HepG2 (cell line): ENCODE measurements around the gene BICRA. TPM values are rescaled to one million over a fixed set of nuclear protein-coding genes. Genes with fewer than 3 reads are reported as not detected.

Experiments used
- NFE2L1 ChIP-seq: sonication (generic); formaldehyde crosslinking; IDR thresholded peaks from 2 replicates; pipeline ENCODE4 v1.4.0; 2020; ENCODE audit warnings: missing genetic modification reagents, mild to moderate bottlenecking, borderline replicate concordance
- NR2F1 ChIP-seq, 2 experiments: fragments of 450-650 bp in 1 of 2; formaldehyde crosslinking in 1 of 2; IDR thresholded peaks; 2 replicates each; pipeline versions ENCODE4 v1.5.0 to v1.6.1; 2016 to 2020; ENCODE audit warnings: mild to moderate bottlenecking in 1 of 2, missing compliant biosample characterization in 1 of 2, missing genetic modification reagents in 1 of 2, moderate library complexity in 1 of 2
- ZFP36L1 ChIP-seq: sonication (generic); formaldehyde crosslinking; IDR thresholded peaks from 2 replicates; pipeline ENCODE4 v1.8.0; 2022; ENCODE audit warnings: mild to moderate bottlenecking, missing genetic modification reagents, moderate library complexity
- ZNF34 ChIP-seq: sonication (generic); formaldehyde crosslinking; IDR thresholded peaks from 2 replicates; pipeline ENCODE4 v1.4.0; 2020; ENCODE audit warnings: mild to moderate bottlenecking, missing genetic modification reagents, borderline replicate concordance
- ZNF569 ChIP-seq: sonication (generic); formaldehyde crosslinking; IDR thresholded peaks from 2 replicates; pipeline ENCODE4 v1.5.0; 2020; ENCODE audit warnings: mild to moderate bottlenecking, missing genetic modification reagents, moderate library complexity, borderline replicate concordance
- ZSCAN12 ChIP-seq: sonication (generic); formaldehyde crosslinking; IDR thresholded peaks from 2 replicates; pipeline ENCODE4 v1.9.0; 2021; ENCODE audit warnings: mild to moderate bottlenecking, missing genetic modification reagents
- polyA plus RNA-seq, 8 experiments: library from polyadenylated mRNA; depleted of rRNA in 3 of 8; stranded (reverse) in 7 of 8; unstranded in 1 of 8; fragments of >200 nt; fragmentation: Illumina TruSeq in 4 of 8; extraction: Trizol in 4 of 8; gene quantifications; 2 replicates each; pipeline versions ENCODE4 v1.2.1 to v1.2.3, GENCODE V29; 2011 to 2016; ENCODE audit warnings: low read depth in 4 of 8, missing spikeins in 1 of 8, mixed read lengths in 1 of 8; ENCODE audit not compliant: insufficient read depth in 1 of 8
- total RNA-seq, 5 experiments: library from RNA; depleted of rRNA; stranded (reverse); fragments of >200 nt; fragmentation: Illumina TruSeq; extraction: Trizol; gene quantifications; 2 replicates each; pipeline ENCODE4 v1.2.3, GENCODE V29; 2016; ENCODE audit warnings: low read depth in 1 of 5
- TF ChIP-seq, protein P1 (sequence below): sonication (generic); formaldehyde crosslinking; IDR thresholded peaks from 2 replicates; pipeline ENCODE4 v1.9.0; 2021; ENCODE audit warnings: missing genetic modification reagents, borderline replicate concordance
- TF ChIP-seq, protein P2 (sequence below): sonication (generic); formaldehyde crosslinking; IDR thresholded peaks from 2 replicates; pipeline ENCODE4 v1.4.0; 2020; ENCODE audit warnings: mild to moderate bottlenecking, missing genetic modification reagents
- TF ChIP-seq, protein P3 (sequence below): sonication (generic); formaldehyde crosslinking; IDR thresholded peaks from 2 replicates; pipeline ENCODE4 v1.4.0; 2020; ENCODE audit warnings: missing genetic modification reagents
- TF ChIP-seq, protein P4 (sequence below): sonication (generic); formaldehyde crosslinking; IDR thresholded peaks from 2 replicates; pipeline ENCODE4 v1.5.0; 2020; ENCODE audit warnings: missing genetic modification reagents
- TF ChIP-seq, protein P5 (sequence below): fragments of 450-650 bp; IDR thresholded peaks from 2 replicates; pipeline ENCODE4 v1.6.1; 2017
- TF ChIP-seq, protein P6 (sequence below): sonication (generic); formaldehyde crosslinking; IDR thresholded peaks from 2 replicates; pipeline ENCODE4 v1.4.0; 2020; ENCODE audit warnings: missing genetic modification reagents, mild to moderate bottlenecking, borderline replicate concordance
- TF ChIP-seq, protein P7 (sequence below): IDR thresholded peaks from 2 replicates; pipeline ENCODE4 v1.6.1; 2016; ENCODE audit warnings: missing compliant biosample characterization, missing genetic modification reagents, borderline replicate concordance

The BICRA gene
- total and polyA plus RNA-seq, 2 of the 13 experiments (the other 11 are each of a cell fraction or from before 2014, with no cell fraction given), result 0.55 to 0.71 TPM

DNA sequence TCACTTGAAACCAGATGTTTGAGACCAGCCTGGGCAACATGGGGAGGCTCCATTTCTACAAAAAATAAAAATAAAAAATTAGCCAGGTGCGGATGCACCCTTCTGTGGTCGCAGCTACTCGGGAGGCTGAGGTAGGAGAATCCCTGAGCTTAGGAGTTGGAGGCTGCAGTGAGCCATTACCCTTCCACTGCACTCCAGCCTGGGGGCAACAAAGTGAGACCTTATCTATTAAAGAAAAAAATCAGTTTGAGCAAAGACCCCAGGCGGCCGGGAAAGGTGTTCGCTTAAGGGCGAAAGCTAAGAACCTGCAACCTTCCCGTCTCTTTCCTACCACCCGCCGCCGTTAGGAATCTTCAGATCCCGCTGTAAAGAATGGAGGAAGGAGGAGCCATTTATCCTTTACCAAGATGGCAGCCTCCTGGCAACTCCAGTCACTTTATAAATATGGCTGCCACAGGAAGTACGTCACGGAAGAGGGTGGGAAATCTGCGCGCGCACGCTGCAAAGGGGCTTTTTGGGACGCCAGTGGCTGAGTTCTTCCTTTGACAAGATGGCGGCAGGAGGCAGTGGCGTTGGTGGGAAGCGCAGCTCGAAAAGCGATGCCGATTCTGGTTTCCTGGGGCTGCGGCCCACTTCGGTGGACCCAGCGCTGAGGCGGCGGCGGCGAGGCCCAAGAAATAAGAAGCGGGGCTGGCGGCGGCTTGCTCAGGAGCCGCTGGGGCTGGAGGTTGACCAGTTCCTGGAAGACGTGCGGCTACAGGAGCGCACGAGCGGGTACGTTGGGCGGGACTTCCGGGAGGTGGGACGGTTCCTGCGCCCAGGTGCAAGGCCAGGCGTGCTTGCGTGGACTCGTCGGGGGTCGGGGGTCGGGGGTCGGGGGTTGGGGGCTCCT, 136.3 kb downstream of the BICRA start, which contains the start of gene NOP53 (continued):
- TF ChIP-seq, protein P1, sequence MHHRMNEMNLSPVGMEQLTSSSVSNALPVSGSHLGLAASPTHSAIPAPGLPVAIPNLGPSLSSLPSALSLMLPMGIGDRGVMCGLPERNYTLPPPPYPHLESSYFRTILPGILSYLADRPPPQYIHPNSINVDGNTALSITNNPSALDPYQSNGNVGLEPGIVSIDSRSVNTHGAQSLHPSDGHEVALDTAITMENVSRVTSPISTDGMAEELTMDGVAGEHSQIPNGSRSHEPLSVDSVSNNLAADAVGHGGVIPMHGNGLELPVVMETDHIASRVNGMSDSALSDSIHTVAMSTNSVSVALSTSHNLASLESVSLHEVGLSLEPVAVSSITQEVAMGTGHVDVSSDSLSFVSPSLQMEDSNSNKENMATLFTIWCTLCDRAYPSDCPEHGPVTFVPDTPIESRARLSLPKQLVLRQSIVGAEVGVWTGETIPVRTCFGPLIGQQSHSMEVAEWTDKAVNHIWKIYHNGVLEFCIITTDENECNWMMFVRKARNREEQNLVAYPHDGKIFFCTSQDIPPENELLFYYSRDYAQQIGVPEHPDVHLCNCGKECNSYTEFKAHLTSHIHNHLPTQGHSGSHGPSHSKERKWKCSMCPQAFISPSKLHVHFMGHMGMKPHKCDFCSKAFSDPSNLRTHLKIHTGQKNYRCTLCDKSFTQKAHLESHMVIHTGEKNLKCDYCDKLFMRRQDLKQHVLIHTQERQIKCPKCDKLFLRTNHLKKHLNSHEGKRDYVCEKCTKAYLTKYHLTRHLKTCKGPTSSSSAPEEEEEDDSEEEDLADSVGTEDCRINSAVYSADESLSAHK, result no peak
- TF ChIP-seq, protein P2, sequence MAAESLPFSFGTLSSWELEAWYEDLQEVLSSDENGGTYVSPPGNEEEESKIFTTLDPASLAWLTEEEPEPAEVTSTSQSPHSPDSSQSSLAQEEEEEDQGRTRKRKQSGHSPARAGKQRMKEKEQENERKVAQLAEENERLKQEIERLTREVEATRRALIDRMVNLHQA (CRISPR knock-in tag), result no peak
- TF ChIP-seq, protein P3, sequence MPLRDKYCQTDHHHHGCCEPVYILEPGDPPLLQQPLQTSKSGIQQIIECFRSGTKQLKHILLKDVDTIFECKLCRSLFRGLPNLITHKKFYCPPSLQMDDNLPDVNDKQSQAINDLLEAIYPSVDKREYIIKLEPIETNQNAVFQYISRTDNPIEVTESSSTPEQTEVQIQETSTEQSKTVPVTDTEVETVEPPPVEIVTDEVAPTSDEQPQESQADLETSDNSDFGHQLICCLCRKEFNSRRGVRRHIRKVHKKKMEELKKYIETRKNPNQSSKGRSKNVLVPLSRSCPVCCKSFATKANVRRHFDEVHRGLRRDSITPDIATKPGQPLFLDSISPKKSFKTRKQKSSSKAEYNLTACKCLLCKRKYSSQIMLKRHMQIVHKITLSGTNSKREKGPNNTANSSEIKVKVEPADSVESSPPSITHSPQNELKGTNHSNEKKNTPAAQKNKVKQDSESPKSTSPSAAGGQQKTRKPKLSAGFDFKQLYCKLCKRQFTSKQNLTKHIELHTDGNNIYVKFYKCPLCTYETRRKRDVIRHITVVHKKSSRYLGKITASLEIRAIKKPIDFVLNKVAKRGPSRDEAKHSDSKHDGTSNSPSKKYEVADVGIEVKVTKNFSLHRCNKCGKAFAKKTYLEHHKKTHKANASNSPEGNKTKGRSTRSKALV (CRISPR knock-in tag), result 0 out of 2 replicates have a peak, but pooled peaks have one; percentile 52
- TF ChIP-seq ZNF34 (CRISPR knock-in tag), result no peak
- TF ChIP-seq NFE2L1 (CRISPR knock-in tag), result no peak
- no peak for TF ChIP-seq NR2F1 (CRISPR knock-in tag; IDR thresholded peaks at IDR 0.05)
- TF ChIP-seq ZNF569 (CRISPR knock-in tag), result no peak
- no peak for TF ChIP-seq ZFP36L1 (CRISPR knock-in tag)
- TF ChIP-seq, protein P4, sequence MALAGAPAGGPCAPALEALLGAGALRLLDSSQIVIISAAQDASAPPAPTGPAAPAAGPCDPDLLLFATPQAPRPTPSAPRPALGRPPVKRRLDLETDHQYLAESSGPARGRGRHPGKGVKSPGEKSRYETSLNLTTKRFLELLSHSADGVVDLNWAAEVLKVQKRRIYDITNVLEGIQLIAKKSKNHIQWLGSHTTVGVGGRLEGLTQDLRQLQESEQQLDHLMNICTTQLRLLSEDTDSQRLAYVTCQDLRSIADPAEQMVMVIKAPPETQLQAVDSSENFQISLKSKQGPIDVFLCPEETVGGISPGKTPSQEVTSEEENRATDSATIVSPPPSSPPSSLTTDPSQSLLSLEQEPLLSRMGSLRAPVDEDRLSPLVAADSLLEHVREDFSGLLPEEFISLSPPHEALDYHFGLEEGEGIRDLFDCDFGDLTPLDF, result no peak
- no peak for TF ChIP-seq ZSCAN12
- TF ChIP-seq, protein P5, sequence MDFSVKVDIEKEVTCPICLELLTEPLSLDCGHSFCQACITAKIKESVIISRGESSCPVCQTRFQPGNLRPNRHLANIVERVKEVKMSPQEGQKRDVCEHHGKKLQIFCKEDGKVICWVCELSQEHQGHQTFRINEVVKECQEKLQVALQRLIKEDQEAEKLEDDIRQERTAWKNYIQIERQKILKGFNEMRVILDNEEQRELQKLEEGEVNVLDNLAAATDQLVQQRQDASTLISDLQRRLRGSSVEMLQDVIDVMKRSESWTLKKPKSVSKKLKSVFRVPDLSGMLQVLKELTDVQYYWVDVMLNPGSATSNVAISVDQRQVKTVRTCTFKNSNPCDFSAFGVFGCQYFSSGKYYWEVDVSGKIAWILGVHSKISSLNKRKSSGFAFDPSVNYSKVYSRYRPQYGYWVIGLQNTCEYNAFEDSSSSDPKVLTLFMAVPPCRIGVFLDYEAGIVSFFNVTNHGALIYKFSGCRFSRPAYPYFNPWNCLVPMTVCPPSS, result no peak
- TF ChIP-seq, protein P6, sequence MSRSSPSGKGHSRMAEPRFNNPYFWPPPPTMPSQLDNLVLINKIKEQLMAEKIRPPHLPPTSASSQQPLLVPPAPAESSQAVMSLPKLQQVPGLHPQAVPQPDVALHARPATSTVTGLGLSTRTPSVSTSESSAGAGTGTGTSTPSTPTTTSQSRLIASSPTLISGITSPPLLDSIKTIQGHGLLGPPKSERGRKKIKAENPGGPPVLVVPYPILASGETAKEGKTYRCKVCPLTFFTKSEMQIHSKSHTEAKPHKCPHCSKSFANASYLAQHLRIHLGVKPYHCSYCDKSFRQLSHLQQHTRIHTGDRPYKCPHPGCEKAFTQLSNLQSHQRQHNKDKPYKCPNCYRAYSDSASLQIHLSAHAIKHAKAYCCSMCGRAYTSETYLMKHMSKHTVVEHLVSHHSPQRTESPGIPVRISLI (CRISPR knock-in tag), result no peak; the same call in 1 of the 2 replicates
- TF ChIP-seq, protein P7, sequence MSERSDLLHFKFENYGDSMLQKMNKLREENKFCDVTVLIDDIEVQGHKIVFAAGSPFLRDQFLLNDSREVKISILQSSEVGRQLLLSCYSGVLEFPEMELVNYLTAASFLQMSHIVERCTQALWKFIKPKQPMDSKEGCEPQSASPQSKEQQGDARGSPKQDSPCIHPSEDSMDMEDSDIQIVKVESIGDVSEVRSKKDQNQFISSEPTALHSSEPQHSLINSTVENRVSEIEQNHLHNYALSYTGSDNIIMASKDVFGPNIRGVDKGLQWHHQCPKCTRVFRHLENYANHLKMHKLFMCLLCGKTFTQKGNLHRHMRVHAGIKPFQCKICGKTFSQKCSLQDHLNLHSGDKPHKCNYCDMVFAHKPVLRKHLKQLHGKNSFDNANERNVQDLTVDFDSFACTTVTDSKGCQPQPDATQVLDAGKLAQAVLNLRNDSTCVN, result 0 out of 2 replicates have a peak, but pooled peaks have one; percentile 27
